NCI-H2107 treated with DMSO at 0.1 percent for 48 hours (cell line): ENCODE results near the gene TUBB1.
"Not testable (repeated sequence)": the region's sequence is repeated elsewhere in the genome, so short reads cannot be mapped to it uniquely, and the experiment has no call there.

Source experiments
- DNase-seq: peaks from one replicate; lab custom pipeline; 2025; ENCODE audit not compliant: unreplicated experiment; lab: John Stamatoyannopoulos, UW

The TUBB1 gene

DNA sequence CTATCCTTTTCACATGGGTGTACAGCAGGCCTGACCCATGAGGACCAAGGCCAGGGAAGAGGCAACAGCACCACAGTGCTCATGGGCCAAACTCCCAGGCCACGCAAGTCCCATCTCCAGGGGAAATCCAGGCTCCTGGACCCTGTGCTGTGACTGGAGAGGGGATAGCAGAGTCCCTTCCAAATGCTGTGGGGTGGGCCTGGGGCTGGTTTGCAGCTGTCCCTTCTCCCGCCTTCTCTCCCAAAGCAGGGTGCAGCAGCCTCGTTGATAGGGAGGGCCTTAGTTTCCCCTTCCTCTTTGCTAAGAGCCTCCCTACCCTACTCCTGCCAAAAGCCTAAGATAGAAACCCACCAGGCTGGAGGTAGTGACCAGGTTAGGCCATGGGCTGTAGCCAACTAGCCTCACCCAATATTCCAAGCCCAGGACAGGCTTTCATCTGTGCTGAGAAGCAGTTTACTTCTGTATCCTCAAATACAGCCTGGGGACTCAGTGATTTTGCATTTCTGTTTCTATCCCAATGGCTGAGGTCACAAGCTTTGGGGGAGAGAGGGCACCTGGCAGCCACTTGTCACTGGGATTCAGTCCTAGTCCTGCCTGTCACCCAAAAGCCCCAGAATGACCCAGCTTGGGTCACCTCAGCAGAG lies 13.6 kb upstream of the TUBB1 start:
- DNase-seq: no peak

DNA sequence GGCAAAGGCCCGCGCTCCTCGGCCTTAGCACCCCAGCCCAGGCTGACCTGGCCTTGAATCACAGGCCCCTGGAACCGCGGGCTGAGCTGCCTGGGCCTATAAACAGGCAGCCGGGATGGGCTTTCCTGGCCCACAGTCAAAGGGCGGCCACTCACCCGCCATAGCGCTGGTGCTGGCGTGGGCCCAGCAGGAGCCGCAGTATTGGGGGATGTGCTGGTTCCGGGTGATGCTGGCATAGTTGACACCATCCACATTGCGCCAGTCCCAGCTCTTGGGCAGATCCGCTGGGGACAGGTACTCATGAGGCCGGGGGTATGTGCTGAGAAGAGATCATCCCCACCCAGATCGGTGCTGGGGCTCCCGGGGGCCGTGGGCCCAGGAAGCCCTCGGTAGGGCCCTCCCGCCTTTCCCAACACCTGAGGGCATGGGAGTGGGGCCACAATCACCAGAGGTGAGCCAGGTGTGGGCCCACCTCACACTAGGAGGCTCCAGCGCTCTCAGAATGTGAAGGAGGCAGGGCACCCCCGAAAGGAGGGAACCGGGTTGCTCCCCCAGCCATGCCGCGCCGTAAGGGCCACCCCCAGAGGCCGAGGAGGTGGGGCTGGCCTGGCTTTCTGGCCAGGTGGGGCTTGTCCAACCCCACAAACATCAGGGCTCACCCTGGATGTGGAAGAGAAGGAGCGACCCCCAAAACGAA lies 12.9 kb upstream of the TUBB1 start:
- no peak for DNase-seq

DNA sequence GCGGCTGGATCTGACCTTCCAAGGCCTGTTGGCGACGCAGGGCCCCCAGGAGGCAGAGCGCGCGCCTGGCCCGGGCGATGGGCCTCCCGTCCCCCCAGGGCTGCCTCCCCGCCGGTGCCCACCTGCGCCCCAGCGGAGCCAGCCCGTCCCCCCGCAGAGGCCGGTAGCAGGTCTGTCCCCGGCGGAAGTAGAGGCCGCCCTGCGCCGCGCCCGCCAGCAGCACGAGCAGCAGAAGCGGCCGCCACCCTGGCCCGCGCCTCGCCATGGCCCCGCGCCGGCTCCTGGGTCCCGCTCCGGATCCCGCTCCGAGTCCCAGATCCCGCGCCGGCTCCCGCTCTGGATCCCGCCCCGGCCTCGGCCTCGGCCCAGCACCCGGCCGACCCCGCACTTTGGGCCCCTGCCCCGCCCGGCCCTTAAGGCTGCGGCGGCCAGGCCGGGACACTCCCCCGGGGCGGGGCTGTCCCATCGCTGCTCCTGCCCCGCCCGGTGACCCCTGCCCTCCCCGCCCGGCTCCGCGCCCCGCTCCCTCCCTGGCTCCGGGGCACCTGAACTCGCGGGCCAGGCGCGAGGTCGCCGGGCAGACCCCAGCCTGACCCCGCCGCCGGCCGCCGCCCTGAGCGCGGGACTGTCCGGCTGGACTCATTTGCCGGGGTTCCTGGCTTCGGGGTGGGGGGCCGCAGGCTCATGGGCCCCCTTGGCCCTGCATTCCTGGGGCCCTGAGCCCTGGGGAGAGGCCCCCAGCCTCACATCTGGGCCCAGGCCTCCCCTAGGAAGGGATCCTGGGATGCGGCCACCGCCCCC lies 12.2 kb upstream of the TUBB1 start, which contains the start of gene CTSZ:
TSS of gene CTSZ (minus strand) at position 391 of the 801 bp plus-strand sequence. CDS start at position 265, 126 bp downstream.
- no peak for DNase-seq

DNA sequence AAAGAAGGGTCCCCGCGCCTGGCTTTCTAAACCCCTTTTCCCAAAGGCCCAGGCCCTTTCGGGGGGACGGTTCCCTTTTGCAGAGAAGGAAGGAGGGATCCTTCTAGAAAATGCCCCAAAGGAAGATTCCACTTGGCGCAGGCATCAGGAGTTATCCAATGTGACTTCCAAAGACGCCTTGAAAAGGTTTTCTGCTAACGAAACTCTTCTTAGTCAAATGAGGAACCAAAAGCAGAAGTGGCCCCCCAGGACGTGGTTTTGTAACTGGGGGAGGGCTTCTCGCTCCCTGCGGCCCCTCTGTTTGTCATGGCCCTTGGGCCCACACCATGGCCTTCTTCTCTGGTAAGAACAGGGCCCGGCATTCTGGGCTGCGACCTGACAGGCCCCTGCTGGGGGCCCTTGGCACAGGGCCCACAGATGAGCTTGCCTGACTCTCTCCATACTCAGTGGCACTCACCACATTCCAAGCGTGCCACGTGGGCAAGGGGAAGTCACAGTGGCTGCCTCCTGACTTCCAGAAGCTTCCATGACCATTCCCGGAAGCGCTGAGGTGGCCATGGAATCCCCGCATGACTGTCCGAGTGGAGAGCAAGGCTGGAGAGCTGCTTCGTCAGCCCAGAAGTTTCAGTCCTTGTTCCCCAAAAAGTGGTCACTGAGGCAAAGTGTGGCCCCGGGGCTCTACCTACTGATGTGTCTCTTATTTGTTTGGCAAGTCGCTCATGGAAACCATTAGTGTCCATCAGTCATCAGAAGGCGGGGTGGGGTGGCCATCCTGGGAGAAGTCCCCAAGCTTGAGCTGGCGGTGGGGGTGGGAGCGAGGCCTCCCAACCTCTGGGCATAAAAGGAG lies 11.3 kb upstream of the TUBB1 start:
- no peak for DNase-seq

DNA sequence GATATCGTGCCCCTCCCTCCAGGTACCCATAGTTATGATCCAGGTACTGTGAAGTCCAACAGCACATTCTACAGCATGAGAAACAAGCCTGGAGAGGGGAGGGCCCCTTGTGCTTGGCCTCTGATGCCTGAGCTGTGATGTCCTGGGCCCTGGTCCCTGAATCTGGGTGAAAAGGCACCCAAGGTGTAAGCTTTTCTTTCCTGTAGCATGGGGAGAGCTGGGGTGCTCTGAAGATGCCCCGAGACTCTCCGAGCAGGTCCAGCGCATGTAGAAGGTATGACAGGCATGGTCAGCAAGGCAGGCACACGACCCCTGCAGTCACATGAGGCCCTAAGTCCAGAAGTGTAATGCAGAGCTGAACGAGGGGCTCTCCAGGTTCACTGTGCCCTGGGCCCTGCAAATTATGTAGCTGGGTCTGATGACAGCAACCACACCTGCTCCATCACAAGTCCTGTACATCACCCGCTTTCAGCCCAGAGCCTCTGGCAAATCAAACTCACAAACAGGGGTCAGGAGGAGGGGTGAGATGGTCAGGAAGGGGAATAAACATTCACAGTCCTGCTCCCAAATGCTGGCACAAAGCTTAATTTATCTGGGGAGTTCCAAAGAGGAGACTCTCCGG lies 10.4 kb upstream of the TUBB1 start:
- DNase-seq: no peak

DNA sequence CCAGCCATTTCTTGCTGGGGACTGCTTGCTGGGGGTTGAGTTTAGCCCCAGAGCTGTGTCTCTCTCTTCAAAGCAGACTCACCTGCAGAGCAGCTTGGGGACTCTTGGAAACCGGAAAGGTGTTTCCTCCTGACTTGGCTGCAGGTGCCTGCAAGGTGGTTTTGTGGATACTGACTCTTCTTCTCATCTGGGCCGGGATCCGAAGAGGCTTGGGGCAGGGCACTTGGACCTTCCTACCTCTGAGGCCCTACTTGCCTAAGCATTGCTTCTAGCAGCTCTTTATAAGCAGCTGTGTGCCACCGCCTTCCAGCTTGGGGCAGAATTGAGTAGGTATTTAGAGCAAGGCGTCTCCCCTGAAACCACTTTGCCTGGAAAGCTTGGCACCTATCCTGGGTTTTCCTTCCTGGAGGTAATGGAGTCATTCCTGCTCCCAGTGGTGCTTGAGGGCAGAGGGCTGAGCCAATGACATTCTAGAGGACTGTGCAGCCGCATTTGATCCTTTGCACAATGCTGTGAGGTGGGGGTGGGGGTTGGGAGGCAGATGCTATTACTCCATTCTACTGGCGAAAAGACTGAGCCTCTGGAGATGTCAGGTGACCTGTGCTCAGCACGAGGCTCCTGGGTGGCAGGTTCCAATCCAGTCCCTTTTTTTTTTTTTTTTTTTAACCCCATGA lies 8.8 kb upstream of the TUBB1 start:
- peak; percentile 11 for DNase-seq

DNA sequence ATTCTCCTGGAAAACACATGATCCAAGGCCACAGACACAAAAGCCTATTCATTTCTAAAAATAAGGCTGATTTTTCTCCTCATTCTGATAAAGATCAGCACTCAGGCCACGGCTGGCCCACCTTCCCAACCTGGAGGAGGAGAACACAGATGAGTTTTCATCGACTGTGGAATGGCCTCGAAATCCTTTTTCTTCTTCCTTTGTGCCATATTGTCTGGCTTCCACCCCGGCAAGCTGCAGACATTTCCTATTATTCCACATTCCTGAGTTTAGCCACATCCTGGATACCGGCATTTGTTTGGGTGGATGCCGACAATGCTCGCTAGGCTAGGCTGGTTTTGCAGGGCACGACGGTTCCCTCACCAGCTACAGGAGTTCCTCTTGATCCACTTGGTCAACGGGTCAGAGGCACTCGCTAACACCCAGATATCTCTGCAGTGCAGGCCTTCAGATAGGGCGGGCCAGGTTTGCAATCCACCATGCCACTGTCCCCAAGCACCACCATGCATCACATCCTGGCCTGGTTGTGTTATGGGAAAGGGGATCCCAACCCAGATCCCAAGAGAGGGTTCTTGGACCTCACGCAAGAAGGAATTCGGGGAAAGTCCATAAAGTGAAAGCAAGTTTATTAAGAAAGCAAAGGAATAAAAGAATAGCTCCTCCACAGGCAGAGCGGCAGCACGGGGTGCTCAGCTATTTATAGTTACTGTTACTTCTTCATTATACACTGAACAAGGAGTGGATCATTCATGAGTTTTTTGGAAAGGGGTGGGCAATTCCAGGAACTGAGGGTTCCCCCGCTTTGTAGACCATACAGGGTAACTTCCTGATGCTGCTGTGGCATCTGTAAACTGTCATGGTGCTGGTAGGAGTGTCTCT lies 8.0 kb upstream of the TUBB1 start:
- no peak for DNase-seq

DNA sequence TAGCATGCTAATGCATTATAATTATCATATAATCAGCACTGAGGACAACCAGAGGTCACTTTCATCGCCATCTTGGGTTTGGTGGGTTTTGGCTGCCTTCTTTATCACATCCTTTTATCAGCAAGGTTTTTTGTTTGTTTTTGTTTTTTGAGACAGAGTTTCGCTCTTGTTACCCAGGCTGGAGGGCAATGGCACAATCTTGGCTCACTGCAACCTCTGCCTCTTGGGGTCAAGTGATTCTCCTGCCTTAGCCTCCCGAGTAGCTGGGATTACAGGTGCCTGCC lies 7.4 kb upstream of the TUBB1 start:
- not testable (repeated sequence) for DNase-seq

DNA sequence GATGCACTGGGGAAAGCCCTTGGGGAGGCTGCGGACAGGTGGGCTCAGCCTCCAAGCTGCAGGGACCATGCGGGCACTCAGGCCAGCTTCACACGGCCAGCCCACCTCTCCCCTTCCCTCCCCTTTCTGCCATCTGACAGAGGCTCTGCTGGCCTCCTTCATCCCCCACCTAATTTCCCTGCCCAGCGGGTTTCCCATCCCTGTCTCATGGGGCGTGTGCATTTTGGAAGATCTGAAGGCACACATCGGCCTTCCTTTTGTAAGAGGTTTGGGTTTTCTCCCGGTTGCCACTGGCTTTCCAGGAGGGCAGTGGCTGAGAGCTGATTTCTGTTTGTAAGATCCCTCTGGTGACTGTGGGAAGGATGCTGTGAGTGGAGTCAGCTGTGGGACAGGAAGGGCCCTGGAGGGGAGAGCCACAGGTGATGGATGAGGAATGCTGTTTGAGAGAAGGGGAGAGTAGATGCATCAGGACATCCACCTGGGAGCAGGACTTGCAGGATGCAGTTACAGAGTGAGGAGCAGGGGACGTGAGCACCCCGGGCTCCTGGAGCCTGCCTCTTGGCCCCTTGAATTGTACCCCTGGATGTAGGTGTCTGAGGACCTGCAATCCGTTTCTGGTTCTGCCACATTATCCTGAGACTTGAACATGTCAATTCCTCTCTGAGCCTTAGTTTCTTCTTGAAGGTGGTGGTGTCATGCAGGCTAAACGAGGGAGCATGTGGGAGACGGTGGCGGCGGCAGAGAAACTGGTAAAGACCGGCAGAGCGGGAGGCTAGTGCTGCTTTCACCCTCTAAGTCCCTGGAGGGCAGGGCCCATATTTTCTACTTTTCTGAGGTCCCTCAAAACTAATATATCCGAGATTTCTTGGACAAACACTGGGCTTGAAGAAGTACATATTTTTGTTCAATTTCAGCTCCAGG lies 5.9 kb upstream of the TUBB1 start:
- no peak for DNase-seq

DNA sequence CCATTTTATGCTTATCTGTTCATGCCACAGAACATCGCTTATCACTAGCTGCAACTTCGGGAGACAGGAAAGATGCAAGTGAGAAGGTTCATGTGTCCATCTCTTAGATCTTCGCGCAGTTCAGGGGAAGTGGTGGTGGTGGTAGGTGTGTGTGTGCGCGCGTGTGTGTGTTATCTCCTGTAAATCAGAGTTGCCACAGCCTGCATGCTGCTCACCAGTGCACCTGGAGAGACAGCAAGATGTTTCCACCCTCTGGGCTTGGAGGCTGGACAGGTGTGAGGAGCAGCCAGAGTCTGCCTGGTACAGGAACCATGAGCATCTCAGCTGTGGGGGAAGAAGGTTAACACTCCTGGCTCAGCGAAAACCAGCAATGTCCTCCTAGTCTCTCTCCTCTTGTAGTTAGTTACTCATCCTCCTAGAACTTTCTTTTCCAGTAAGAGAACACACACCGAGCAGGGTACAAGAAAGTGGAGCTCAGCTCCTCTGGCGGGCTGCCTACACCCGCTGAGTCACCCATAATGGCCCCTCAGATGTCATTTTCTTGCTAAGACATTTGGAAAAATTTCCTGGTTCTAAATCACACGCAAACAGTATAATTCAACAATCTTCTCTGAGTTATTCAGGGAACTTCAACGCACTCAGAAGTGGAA lies 5.1 kb upstream of the TUBB1 start:
- DNase-seq: no peak

DNA sequence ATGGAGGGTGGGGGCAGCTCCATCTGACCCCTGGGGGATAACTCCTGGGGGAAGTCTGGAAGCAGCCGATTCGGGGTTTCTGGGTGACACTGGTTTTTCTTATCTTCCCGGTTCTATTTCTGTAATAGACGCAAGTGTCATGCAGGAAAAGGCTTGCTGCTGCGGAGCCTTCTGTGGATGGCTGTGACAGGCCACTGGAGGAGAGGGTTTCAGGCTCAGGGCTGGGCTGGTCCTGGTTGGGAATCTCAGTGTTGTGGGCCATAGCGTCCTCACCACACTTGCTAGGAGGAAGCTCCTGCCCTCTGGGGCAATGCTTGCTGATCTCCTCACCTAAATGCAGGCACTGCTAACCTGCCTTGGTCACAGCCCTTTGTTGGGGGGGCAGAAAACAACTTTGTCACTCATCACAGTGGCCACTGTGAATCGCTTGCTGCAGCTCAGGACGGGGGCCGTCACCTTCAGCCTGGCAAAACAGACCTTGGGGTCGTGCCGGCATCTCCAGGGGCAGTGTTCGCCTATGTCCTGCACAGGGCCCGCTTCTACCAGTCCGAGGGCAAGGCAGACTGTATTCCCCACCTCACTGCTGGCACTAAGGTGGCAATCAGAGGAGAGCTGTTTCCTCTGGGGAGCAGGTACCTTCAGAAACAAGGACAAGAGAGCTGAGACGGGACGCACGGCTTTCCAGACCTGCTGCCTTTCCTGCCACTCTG lies 4.4 kb upstream of the TUBB1 start:
- DNase-seq: no peak

DNA sequence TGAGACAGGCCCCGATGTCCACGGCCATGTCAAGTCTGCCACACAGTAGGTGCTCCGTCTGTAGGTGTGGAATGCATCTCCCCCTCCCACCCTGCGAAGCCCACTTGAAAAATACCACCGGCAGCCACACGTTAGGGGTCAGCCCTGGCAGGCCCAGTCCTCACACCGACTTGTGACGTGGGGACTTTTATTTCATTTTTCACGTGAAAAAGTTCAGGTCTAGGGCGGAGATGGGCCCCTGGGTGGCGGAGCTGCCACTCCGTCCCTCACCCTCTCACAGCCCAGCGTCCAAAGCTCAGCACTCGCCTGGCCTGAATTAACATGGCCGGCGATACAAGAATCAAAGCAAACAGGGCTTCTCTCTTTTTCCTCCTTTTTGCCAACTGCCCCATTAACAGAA lies 3.8 kb upstream of the TUBB1 start:
- DNase-seq: no peak

DNA sequence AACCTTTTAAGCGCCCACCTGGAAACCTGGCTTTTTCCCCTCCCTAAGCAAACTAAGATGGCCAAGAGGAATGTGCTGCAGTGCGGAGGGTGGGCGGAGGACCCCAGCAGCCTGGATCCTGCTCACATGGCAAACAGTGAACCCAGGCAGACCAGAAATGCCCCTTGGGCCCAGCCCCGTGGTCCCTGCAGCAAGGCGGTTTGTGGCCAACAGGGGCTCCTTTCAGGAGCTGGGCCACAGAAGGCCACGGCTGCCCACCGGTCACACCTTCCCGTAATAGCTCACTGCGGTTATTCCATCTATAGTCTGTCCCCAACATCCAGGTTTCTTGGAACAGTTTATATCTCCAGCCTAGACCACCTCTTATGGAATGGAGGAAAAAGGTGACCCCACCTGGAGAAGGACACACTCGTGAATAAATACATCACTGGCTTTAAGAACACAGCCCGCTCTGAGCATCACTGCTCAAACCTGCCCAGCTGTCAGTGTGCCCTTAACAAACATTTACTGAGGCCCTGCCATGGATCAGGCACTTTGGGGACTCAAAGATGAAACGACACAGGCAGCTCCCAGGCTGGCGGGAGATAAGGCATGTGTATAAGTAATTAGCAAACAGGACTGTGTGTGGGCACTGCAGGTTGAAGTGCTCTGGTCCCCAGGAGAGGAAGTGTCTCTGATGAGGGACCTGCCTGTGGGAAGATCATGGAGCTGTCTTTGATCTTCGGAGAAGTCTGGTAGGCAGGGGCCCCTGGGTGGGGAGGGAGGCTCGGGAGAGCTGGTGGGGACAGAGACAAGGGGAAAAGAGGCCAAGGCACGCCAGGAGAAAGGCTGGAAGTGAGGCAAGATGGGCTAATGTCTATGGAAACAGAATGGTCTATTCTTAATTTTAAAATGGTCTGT lies 3.2 kb upstream of the TUBB1 start:
- DNase-seq: no peak

DNA sequence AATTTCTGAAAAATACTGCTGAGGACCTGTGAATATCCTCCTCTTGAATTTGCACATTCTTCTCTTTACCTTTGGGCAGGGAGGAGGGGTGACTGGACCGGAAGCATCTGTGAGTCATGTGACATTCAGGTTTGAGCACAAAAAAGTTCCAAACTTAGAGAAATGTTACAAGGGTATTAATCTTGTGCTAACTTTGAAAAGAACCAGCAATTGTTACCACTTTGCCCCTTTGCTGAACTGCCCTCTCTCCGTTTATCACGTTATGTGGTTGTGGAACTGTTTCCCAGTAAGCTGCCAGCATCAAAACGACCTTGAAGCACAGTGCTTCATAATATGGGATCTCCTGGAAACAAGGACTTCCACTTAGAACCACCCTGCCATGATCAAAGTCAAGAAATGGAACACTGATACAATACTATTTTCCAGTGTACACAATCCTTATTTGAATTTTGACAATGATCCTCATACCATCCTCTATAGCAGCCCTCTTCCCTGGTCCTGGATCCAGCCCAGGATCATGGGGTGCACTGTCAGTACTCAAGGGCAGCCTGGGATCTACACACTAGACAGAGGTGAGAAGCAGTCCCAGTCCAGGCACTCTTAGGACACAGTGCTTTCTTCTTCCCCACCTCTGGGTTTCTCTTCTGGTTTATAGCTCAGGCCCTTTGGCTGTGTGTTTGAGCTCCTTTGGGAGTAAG lies 2.3 kb upstream of the TUBB1 start:
- DNase-seq: no peak

DNA sequence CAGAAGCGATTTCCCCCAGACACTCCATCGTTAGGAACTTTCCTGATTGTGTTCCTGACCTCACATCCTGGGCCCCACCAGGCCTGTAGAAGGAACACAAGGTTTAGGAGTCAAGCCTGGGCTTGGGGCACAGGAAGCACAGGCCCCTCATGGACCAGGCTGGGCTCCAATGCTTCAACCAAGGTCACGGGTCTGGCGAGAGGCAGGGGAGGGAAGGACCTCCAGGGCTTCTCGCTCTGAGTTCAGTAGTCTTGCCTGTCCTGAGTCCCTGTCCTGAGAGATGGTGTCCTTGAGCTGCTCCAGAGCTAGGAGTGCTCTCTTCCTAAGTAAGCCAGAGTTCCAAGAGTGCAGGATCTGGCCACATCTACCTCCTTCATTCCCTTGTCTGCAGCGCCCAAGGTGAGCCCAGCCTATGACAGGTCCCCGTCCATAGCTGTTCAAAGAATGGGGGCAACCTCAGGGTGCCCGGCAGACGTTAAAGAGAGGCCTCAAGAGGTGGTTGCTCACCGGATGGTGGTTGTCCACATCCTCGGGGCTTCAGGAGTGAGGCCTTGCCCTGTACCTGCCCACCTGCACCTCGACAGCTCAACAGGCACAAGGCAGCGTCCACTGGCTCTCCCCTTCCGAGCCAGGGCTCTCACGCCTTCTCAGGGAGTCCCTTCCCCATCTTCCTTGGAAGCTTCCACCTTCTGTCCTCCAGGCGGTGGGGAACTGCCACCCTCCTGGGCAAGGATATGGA lies 1.6 kb upstream of the TUBB1 start:
- DNase-seq: no peak
